Adrenal gland (tissue), 12 donors: Measurements from ENCODE around the gene PRKCA. TPM values are rescaled to one million over a fixed set of nuclear protein-coding genes. Genes with fewer than 3 reads are reported as not detected.
A peak's percentile ranks its signal among the peaks of the same experiment; 100 is the strongest.

Experiments
- DNase-seq, 7 donors: peaks; one replicate each; pipeline ENCODE4 v3.0.0-alpha.2; 2019 to 2020
- H3K27ac ChIP-seq, 5 donors: fragments of 200-600 bp; sonication (generic) in 4 of 5; 1 replicate in 3 of 5; 2 replicates in 2 of 5; pipeline versions ENCODE4 v1.5.1 to v1.8.0; 2016 to 2020; ENCODE audit warnings: mild to moderate bottlenecking in 1 of 5
- H3K27me3 ChIP-seq: fragments of 200-600 bp; 2 replicates; pipeline ENCODE4 v1.8.0; 2021
- H3K36me3 ChIP-seq, 2 donors: fragments of 200-600 bp; replicated peaks in 1 of 2; 1 replicate in 1 of 2; 2 replicates in 1 of 2; pipeline versions ENCODE4 v1.5.1 to v1.8.0; 2018 to 2022
- H3K4me1 ChIP-seq, 2 donors: fragments of 200-600 bp; replicated peaks in 1 of 2; 1 replicate in 1 of 2; 2 replicates in 1 of 2; pipeline versions ENCODE4 v1.5.1 to v1.8.0; 2018 to 2021
- H3K4me3 ChIP-seq, 4 donors: fragments of 200-600 bp; sonication (generic) in 3 of 4; one replicate each; pipeline ENCODE4 v1.5.1; 2016 to 2018
- H3K9me3 ChIP-seq, 3 donors: fragments of 200-600 bp; sonication (generic) in 1 of 3; replicated peaks in 1 of 3; 1 replicate in 2 of 3; 2 replicates in 1 of 3; pipeline versions ENCODE4 v1.5.1 to v1.8.0; 2016 to 2021
- POLR2A ChIP-seq, 2 donors: fragments of 450-650 bp; IDR thresholded peaks; one replicate each; pipeline ENCODE4 v1.6.1; 2017; ENCODE audit warnings: antibody characterized with exemption in 2 of 2, mild to moderate bottlenecking in 2 of 2, moderate library complexity in 1 of 2
- WGBS, 4 donors: extraction: QIAGEN DNeasy Blood & Tissue Kit in 2 of 4; methylation state at CpG; one replicate each; pipeline versions ENCODE4 v1.1.5 to v1.1.7; 2013 to 2017; 5-methylcytosine and 5-hydroxymethylcytosine counted together
- intact Hi-C, 2 donors: fragments of 100-400 bp; cut with DNase I; formaldehyde crosslinking; loops; one replicate each; pipeline versions ENCODE4 v1.14.1 to v1.15.0; 2022 to 2023
- polyA plus RNA-seq, 3 donors: library from polyadenylated mRNA; stranded (reverse); fragments of 200-250 nt in 2 of 3; fragments of 350-450 nt in 1 of 3; fragmentation: Illumina TruSeq in 1 of 3; extraction: RNeasy Lipid Tissue Mini Kit (QIAGEN cat#74804) in 1 of 3; gene quantifications; one replicate each; pipeline ENCODE4 v1.2.3, GENCODE V29; 2013 to 2014
- total RNA-seq, 9 donors: library from RNA; depleted of rRNA in 4 of 9; stranded (reverse); fragments of >200 nt in 4 of 9; fragments of 120-200 nt in 1 of 9; fragmentation: NEBNext Ultra II Directional in 1 of 9; extraction: Animal tissue kit (Norgen Biotek cat#: 25700) in 1 of 9; gene quantifications; one replicate each; pipeline versions ENCODE4 v1.1.0 to v1.2.4, GENCODE V29; 2013 to 2023
- TF ChIP-seq, protein P1 (sequence below), 6 experiments: fragments of 450-650 bp in 4 of 6; fragments of 200-600 bp in 2 of 6; sonication (generic) in 1 of 6; IDR thresholded peaks; 1 replicate in 5 of 6; 2 replicates in 1 of 6; pipeline versions ENCODE4 v1.5.1 to v1.8.0; 2016 to 2021; ENCODE audit warnings: antibody characterized with exemption in 6 of 6, mild to moderate bottlenecking in 2 of 6, moderate library complexity in 1 of 6
- donor health status: healthy with polysubstance abuse.
- donor health status: Bipolar disorder and iron deficiency.
- donor health status: DM: yes; HTN: yes; CAD: no.
- donor health status: DM: no; HTN: no; CAD: no.
- donor health status: DM: no; HTN: no; CAD: no.
- donor health status: DM: yes; HTN: yes; CAD: no.

Gene PRKCA
- total and polyA plus RNA-seq, 12 donors: 15.1 to 202 (median 84.1) TPM

DNA sequence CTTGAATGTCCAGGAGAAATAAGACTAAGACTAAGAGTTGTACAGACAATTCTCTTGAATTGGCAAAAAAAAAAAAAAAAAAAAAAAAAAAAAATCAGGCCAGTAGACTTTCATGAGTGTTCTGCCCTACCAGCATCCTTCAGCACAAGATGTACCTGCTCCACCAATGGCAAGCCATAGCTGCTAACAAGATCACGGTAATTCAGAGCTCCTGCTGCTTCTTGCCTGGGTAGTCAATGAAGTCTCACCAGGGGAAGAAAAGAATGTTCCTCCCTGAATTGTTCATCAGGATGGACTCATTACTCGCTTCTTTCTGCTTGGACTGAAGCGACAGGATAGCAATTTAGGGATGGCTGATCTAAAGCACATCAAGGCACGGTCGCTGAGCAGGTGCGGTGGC, 42.1 kb upstream of the PRKCA start:
- intact Hi-C loops: no loop called here
- Histone ChIP-seq H3K36me3 (no peaks in the 10 kb centered on the region), H3K27me3 (no peaks in the 10 kb centered on the region), H3K4me3 (no peak overlapping the region), H3K4me1 (no peaks in the 10 kb centered on the region), H3K27ac (no peak overlapping the region), H3K9me3 (no peaks in the 10 kb centered on the region)
- peak in 1 of 7 donors; percentile 33 for DNase-seq
- TF ChIP-seq, protein P1, sequence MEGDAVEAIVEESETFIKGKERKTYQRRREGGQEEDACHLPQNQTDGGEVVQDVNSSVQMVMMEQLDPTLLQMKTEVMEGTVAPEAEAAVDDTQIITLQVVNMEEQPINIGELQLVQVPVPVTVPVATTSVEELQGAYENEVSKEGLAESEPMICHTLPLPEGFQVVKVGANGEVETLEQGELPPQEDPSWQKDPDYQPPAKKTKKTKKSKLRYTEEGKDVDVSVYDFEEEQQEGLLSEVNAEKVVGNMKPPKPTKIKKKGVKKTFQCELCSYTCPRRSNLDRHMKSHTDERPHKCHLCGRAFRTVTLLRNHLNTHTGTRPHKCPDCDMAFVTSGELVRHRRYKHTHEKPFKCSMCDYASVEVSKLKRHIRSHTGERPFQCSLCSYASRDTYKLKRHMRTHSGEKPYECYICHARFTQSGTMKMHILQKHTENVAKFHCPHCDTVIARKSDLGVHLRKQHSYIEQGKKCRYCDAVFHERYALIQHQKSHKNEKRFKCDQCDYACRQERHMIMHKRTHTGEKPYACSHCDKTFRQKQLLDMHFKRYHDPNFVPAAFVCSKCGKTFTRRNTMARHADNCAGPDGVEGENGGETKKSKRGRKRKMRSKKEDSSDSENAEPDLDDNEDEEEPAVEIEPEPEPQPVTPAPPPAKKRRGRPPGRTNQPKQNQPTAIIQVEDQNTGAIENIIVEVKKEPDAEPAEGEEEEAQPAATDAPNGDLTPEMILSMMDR (IDR thresholded peaks at IDR 0.05): no peak
- no peak for TF ChIP-seq POLR2A (IDR thresholded peaks at IDR 0.05)
- WGBS, 4 donors: 93 to 96% (median 94%) methylated on average over 6 of the region's 6 CpGs

DNA sequence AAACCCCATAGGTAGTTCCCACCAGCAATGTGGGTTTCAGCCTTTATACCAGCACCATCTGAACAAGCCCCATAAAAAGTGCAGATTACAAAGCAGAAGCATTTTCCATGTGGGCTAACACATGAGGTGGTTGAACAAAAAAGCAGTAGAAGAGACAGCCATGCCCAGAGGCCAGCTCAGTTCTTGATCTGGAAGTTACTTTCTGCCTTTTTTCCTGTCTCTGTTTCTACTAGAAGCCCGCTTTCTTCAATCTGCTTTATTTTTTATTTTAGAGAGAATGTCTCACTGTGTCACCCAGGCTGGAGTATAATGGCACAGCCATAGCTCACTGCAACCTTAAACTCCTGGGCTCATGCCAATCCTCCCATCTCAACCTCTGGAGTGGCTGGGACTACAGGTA, 41.7 kb upstream of the PRKCA start:
- Histone ChIP-seq H3K36me3 (no peaks in the 10 kb centered on the region), H3K27me3 (no peaks in the 10 kb centered on the region), H3K4me1 (no peaks in the 10 kb centered on the region), H3K4me3 (no peak overlapping the region), H3K27ac (no peak overlapping the region), H3K9me3 (no peaks in the 10 kb centered on the region)
- WGBS, 4 donors: 42 to 100% (median 95%) methylated on average over 1 of the region's 1 CpG
- intact Hi-C loops: no loop called here
- TF ChIP-seq, protein P1 (IDR thresholded peaks at IDR 0.05): no peak
- TF ChIP-seq POLR2A (IDR thresholded peaks at IDR 0.05): no peak
- no peak for DNase-seq

DNA sequence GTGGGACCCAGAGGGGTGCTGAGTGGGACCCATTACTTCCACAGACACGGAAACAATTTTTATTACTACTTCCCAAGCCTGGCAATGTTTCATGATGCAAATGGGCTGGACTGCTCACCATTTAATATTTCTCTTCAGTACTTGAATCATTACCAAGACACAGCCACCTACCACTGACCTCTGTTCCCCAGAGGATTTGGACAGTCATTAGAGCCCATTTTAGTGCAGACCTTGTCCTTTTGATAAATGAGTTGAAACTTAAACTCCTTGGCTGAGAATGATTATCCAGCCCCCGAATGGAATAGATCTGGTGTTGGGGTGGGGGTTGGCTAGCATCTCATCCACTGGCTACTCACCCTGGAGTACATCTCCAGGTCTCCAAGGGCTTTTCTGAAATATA, 39.6 kb upstream of the PRKCA start:
- intact Hi-C loops: no loop called here
- H3K27ac ChIP-seq: no peak overlapping the region

DNA sequence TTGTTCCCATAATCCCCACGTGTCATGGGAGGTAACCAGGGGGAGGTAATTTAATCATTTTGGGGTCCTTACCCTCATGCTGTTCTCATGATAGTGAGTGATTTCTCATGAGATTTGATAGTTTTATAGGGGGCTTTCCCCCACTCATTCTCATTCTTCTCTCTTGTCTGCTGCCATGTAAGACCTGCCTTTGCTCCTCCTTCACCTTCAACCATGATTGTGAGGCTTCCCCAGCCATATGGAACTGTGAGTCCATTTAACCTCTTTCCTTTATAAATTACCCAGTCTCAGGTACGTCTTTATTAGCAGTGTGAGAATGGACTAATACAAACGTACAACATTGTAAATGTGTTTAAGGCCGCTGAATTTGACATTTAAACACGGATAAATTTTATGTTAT, 37.7 kb upstream of the PRKCA start:
- TF ChIP-seq POLR2A (IDR thresholded peaks at IDR 0.05): no peak
- TF ChIP-seq, protein P1 (IDR thresholded peaks at IDR 0.05): no peak
- WGBS, 4 donors: 84 to 93% (median 90%) methylated on average over 5 of the region's 5 CpGs
- intact Hi-C loops: no loop called here

More for the DNA sequence above, 39.6 kb upstream of the PRKCA start:
- TF ChIP-seq, protein P1 (IDR thresholded peaks at IDR 0.05): no peak
- no peak for TF ChIP-seq POLR2A (IDR thresholded peaks at IDR 0.05)
- no peak for DNase-seq
- H3K4me3 ChIP-seq: no peak overlapping the region
- no peaks in the 10 kb centered on the region for H3K9me3 ChIP-seq
- WGBS, 4 donors: 46 to 57% (median 52%) methylated on average over 2 of the region's 2 CpGs
- H3K4me1 ChIP-seq: no peaks in the 10 kb centered on the region
- no peaks in the 10 kb centered on the region for H3K27me3 ChIP-seq
- H3K36me3 ChIP-seq: no peaks in the 10 kb centered on the region

More for the DNA sequence above, 37.7 kb upstream of the PRKCA start:
- H3K36me3 ChIP-seq: no peaks in the 10 kb centered on the region
- H3K27ac ChIP-seq: no peak overlapping the region
- no peaks in the 10 kb centered on the region for H3K27me3 ChIP-seq
- no peak for DNase-seq
- no peaks in the 10 kb centered on the region for H3K9me3 ChIP-seq
- no peak overlapping the region for H3K4me3 ChIP-seq
- H3K4me1 ChIP-seq: no peaks in the 10 kb centered on the region
